Breast epithelium (tissue), 3 donors: ENCODE data around the gene UMAD1.

ENCODE experiments used
- POLR2A ChIP-seq: fragments of 450-650 bp; IDR thresholded peaks from one replicate; pipeline ENCODE4 v1.6.1; 2016; ENCODE audit warnings: antibody characterized with exemption, mild to moderate bottlenecking, moderate library complexity
- TF ChIP-seq, protein P1 (sequence below), 3 donors: fragments of 450-650 bp; IDR thresholded peaks; one replicate each; pipeline ENCODE4 v1.5.1; 2016 to 2017; ENCODE audit warnings: antibody characterized with exemption in 3 of 3, mild to moderate bottlenecking in 3 of 3, moderate library complexity in 3 of 3

DNA sequence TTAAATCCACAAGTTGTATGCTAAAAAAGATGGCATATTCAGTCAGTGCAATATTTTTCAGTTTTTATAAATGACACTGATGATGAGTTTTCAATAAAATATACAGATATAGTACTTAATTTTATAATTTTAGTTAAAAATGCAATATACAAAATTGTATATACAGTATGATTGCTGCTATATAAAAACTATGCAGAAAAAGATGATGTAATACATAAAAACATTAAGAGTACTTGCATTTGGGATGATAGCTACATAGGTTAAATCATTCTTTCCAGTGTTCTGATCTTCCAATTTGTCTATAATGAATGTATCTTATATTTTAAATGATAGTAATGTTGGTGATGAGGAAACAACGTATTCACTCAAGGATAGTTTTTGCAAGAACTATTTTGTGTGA lies 169.8 kb downstream of the UMAD1 start:
- TF ChIP-seq, protein P1, sequence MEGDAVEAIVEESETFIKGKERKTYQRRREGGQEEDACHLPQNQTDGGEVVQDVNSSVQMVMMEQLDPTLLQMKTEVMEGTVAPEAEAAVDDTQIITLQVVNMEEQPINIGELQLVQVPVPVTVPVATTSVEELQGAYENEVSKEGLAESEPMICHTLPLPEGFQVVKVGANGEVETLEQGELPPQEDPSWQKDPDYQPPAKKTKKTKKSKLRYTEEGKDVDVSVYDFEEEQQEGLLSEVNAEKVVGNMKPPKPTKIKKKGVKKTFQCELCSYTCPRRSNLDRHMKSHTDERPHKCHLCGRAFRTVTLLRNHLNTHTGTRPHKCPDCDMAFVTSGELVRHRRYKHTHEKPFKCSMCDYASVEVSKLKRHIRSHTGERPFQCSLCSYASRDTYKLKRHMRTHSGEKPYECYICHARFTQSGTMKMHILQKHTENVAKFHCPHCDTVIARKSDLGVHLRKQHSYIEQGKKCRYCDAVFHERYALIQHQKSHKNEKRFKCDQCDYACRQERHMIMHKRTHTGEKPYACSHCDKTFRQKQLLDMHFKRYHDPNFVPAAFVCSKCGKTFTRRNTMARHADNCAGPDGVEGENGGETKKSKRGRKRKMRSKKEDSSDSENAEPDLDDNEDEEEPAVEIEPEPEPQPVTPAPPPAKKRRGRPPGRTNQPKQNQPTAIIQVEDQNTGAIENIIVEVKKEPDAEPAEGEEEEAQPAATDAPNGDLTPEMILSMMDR (IDR thresholded peaks at IDR 0.05): no peak
- no peak for TF ChIP-seq POLR2A
